Activated T-cell treated with anti-CD3 and anti-CD28 coated beads, Interleukin-2, amount 50 U/mL, for 24 hours (primary cell): ENCODE results near the gene MAP2K7.
"Not testable (repeated sequence)": the region's sequence is repeated elsewhere in the genome, so short reads cannot be mapped to it uniquely, and the experiment has no call there.

ENCODE experiments used
- DNase-seq: peaks from one replicate; pipeline ENCODE4 v3.0.0-alpha.2; 2020
- H3K27ac Mint-ChIP-seq: 2 replicates; pipeline ENCODE4 v1.8.0; 2020; ENCODE audit warnings: mild to moderate bottlenecking, mixed read lengths
- H3K27me3 Mint-ChIP-seq: 2 replicates; pipeline ENCODE4 v1.8.0; 2020; ENCODE audit warnings: mixed read lengths
- H3K36me3 Mint-ChIP-seq: 2 replicates; pipeline ENCODE4 v1.8.0; 2020; ENCODE audit warnings: low read depth, mixed read lengths
- H3K4me1 Mint-ChIP-seq: 2 replicates; pipeline ENCODE4 v1.8.0; 2020; ENCODE audit warnings: low read depth, mixed read lengths
- H3K4me3 Mint-ChIP-seq: 2 replicates; pipeline ENCODE4 v1.8.0; 2020; ENCODE audit warnings: mild to moderate bottlenecking, moderate library complexity, mixed read lengths
- H3K9me3 Mint-ChIP-seq: 2 replicates; pipeline ENCODE4 v1.8.0; 2020; ENCODE audit warnings: mixed read lengths

MAP2K7 gene

DNA sequence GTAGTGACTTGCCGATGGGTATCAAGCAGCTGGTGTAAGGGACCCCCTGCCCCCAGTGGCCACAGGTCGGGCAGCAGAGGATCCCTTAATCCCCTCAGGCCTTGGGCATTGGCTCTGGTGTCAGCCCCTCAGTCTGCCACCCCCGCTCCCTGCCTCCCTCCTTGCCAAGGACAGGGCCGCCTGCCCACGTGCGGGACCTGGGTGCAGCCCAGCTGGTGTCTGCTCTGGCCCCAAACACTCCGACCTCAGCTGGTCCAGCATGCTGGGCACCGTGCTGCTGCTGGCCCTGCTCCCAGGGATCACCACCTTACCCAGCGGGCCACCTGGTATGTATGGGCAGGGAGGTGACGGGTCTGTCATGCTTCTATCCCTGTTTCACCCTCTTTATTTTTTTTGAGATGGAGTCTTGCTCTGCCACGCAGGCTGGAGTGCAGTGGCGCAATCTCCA lies 10.9 kb downstream of the MAP2K7 start, which contains the start of gene TGFBR3L:
Gene TGFBR3L, plus strand, starts transcription at position 233 of the 448 bp plus-strand sequence.
- peaks cover 44% of the 10 kb centered on the region for H3K27me3 Mint-ChIP-seq
- H3K27ac Mint-ChIP-seq, result no peak within 1 kb of the TSS
- no peaks in the 10 kb centered on the region for H3K9me3 Mint-ChIP-seq
- peaks cover 19% of the 10 kb centered on the region for H3K4me1 Mint-ChIP-seq
- H3K36me3 Mint-ChIP-seq, result peaks cover 29% of the 10 kb centered on the region
- no peak for DNase-seq
- peak within 1 kb of the TSS; percentile 56 for H3K4me3 Mint-ChIP-seq

DNA sequence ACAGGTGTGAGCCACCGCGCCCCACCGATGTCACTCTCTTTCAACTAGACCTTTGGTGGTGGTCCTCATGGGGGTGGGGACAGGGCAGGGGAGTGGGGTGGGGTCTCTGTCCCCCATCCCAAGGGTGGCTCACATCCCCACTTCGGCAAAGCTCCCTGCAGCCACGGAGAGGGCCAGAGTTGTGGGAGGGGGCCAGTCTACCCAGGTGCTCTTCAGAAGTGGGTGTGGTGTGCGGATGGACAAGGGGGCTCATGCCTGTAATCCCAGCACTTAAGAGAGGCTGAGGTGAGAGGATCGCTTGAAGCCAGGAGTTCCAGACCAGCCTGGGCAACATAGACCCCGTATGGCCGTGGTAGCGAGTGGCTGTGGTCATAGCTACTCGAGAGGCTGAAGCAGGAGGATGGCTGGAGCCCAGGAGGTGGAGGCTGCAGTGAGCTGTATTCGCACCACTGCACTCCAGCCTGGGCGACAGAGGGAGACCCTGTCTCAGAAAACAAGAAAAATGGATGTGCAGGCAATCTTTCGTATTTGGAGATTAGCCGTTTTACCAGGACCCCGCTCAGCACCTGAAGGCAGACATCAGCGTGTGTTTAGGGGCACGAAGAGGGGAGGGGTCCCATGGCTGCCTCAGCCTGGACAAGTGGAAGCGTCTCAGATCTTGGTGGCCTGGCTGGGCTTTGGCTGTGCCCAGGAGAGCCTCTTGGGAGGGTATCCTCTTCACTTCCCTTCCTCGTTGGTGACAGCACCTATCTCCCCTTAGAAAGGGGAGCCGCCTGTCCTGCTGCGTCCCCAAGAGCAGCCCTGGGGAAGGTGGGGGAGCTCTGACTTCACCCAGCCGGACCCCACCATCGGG lies 11.8 kb downstream of the MAP2K7 start:
- no peak overlapping the region for H3K27ac Mint-ChIP-seq
- no peak for DNase-seq
- peak overlapping the region; percentile 56 for H3K4me3 Mint-ChIP-seq
- no peaks in the 10 kb centered on the region for H3K9me3 Mint-ChIP-seq
- peaks cover 24% of the 10 kb centered on the region for H3K4me1 Mint-ChIP-seq
- peaks cover 49% of the 10 kb centered on the region for H3K27me3 Mint-ChIP-seq
- peaks cover 25% of the 10 kb centered on the region for H3K36me3 Mint-ChIP-seq

DNA sequence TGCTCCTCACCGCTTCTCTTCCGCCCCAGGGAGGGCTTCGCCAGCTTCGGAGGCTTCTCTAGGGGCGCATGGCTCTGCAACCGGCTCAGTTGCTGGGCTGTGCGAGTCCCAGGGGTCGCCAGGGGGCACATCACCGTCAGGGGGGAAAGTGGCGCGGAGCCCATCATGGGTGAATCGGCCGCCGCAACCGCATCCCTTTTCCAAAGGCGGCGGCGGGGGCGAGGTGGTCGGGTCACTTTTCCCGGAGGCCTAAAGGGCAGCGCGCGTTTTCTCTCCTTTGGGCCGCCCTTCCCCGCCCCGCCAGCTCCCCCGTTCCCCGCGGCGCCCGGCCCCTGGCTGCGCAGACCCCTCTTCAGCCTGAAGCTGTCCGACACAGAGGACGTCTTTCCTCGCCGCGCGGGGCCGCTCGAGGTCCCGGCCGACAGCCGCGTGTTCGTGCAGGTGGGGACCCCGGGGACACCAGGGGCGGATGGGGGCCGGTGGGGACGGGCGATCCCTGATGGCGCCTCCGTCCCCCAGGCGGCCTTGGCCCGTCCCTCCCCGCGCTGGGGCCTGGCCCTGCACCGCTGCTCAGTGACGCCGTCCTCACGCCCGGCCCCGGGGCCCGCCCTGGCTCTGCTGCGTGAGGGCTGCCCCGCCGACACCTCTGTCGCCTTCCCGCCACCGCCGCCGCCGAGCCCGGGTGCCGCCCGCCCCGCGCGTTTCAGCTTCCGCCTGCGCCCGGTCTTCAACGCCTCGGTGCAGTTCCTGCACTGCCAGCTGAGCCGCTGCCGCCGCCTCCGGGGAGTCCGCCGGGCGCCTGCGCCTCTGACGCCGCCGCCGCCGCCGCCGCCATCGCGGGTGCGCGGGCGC lies 12.7 kb downstream of the MAP2K7 start:
- DNase-seq, result peak; percentile 73
- peaks cover 49% of the 10 kb centered on the region for H3K27me3 Mint-ChIP-seq
- H3K4me3 Mint-ChIP-seq, result peak overlapping the region; percentile 71
- H3K4me1 Mint-ChIP-seq, result peaks cover 29% of the 10 kb centered on the region
- H3K27ac Mint-ChIP-seq, result no peak overlapping the region
- peaks cover 18% of the 10 kb centered on the region for H3K36me3 Mint-ChIP-seq
- H3K9me3 Mint-ChIP-seq, result no peaks in the 10 kb centered on the region

DNA sequence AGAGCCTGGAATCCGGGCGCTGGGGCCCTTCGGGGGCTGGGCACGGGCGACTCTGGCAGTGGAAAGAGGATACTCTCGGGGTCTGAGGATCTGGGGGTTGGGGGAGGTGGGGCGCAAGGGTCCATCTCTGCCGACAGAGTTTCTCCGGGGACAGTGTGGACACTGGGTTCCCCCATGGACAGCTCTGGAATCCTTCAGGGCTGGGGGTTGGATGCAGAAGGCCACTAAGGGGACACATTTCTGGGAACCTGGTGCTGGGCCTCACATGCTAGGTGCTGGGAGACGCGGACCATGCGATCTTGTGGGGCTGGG lies 13.2 kb downstream of the MAP2K7 start:
- H3K4me3 Mint-ChIP-seq, result peak overlapping the region; percentile 71
- peaks cover 15% of the 10 kb centered on the region for H3K36me3 Mint-ChIP-seq
- no peak overlapping the region for H3K27ac Mint-ChIP-seq
- peaks cover 49% of the 10 kb centered on the region for H3K27me3 Mint-ChIP-seq
- H3K9me3 Mint-ChIP-seq, result no peaks in the 10 kb centered on the region
- DNase-seq, result no peak
- H3K4me1 Mint-ChIP-seq, result peaks cover 34% of the 10 kb centered on the region

DNA sequence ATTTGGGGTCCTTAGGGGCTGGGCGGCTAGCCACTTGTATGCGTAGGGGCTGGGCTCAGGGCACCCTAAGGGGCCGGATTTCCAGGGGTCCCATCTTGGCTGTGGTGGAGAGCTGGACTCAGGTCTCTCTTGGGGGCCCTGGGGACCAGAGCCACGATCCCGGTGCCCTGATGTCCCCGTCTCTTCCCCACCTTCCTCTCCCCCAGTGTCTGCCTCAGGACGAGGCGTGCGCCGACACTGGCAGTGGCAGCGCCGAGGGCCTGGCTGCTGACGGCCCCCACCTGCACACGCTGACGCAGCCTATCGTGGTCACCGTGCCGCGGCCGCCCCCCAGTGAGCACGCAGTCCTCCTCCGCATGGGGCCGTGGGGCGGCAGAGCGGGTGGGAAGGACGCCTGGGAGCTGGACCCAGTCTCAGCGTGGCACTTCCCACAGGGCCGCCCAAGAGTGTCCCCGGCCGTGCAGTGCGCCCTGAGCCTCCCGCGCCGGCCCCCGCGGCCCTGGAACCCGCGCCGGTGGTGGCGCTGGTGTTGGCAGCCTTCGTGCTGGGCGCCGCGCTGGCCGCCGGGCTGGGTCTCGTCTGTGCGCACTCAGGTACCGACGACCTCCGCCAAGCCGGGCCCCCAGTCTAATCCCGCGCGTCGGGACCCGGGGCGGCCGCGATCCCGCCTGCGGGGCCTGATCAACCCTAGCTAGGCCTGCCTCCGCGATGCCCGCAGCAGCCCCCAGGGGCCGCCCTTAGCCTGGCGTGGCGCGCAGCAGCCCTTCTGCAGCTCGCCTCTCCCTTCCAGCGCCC lies 13.8 kb downstream of the MAP2K7 start:
- peaks cover 49% of the 10 kb centered on the region for H3K27me3 Mint-ChIP-seq
- peaks cover 17% of the 10 kb centered on the region for H3K36me3 Mint-ChIP-seq
- H3K27ac Mint-ChIP-seq, result no peak overlapping the region
- H3K4me3 Mint-ChIP-seq, result peak overlapping the region; percentile 71
- H3K4me1 Mint-ChIP-seq, result peaks cover 37% of the 10 kb centered on the region
- peak; percentile 75 for DNase-seq
- no peaks in the 10 kb centered on the region for H3K9me3 Mint-ChIP-seq

DNA sequence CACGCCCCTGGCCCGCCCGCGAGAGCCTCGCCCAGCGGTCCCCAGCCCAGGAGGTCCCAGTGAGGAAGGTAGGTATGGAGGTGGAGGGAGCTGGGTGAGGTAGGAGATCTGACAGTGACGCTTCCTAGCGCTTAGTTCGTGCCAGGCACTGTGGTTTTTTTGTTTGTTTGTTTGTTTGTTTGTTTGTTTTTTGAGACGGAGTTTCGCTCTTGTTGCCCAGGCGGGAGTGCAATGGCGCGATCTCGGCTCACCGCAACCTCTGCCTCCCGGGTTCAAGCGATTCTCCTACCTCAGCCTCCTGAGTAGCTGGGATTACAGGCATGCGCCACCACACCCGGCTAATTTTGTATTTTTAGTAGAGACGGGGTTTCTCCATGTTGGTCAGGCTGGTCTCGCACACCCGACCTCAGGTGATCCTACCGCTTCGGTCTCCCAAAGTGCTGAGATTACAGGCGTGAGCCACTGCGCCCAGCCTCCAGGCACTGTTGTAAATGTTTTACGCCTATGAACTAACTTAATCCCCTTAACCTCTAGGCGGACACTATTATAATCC lies 14.5 kb downstream of the MAP2K7 start:
- peaks cover 14% of the 10 kb centered on the region for H3K36me3 Mint-ChIP-seq
- DNase-seq, H3K27ac Mint-ChIP-seq, H3K9me3 Mint-ChIP-seq, H3K4me3 Mint-ChIP-seq: not testable (repeated sequence)
- peaks cover 37% of the 10 kb centered on the region for H3K4me1 Mint-ChIP-seq
- H3K27me3 Mint-ChIP-seq, result peaks cover 49% of the 10 kb centered on the region

DNA sequence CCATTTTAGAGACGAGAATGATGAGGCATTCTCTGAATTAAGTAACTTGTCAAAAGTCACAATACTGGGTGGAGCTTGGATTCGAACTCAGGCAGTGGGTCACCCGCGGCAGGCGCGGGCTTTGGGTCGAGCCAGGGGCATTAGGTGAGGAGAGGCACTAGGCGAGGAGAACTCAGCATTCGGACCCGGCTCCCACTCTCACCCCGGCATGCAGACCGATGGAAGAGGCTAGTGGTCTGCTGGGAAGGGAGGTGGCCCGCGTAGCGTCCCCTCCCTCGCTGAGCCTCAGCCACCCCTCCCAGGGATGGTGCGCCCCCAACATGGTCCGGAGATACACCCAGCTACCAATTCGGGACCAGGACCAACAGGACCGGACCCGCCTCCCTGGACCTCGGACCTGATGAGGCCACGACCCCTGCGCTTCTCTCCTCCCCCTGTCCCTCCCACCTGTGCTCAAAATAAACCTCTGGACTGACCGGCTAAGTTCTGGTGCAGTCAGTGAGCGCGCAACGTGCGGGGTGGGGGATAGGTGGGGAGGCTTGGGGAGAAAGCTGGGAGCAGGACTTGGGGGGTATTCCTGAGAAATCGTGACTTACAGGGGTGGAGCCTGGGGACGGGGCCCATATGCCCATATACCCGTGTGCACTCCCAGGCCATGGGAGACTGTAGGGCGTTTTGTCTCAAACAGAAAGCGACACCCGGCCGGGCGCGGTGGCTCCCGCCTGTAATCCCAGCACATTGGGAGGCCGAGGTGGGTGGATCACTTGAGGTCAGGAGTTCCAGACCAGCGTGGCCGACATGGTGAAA lies 15.1 kb downstream of the MAP2K7 start:
- Mint-ChIP-seq H3K27ac (no peak overlapping the region), H3K4me3 (peak overlapping the region; percentile 77), H3K36me3 (peaks cover 14% of the 10 kb centered on the region), H3K9me3 (no peaks in the 10 kb centered on the region), H3K4me1 (peaks cover 37% of the 10 kb centered on the region), H3K27me3 (peaks cover 49% of the 10 kb centered on the region)
- no peak for DNase-seq

DNA sequence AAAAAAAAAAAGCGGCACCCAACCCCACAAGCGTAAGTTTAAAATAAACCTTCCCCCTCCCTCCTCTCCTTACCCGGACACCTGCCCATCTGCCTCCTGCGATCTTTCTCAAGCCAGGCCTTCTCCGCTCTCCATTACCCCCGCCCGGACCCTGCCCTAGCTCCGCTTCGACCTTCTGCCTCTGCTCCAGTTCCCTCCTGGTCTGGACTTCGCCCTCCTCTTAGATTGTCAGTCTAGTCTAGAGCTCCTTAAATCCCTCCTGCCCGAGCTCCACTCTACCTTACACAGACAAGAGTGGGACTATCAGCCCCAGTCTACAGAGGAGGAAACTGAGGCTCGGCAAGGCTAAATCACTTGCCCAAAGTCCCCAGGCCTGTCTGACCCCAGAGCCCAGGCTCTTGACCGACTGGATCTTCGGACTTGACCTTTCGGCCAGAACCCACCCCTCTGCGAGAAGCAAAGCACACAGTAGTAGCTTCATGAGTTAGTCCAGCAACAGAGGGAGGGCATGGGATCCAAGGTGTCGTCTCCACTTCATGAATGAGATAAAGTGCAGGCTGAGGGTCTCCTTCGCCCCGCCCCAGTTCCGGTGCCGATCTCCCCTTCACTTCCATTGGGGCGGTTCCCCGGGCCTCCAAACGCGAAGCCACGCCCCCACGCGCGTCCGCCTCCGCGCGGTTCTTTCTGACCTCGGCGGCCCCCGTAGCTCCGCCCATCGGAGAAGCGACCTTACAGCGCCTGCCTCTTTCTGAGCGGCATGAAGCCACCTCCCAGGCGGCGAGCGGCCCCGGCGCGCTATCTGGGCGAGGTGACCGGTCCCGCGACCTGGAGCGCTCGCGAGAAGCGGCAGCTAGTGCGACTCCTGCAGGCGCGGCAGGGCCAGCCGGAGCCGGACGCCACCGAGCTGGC lies 16.2 kb downstream of the MAP2K7 start, which contains the start of gene SNAPC2:
Gene SNAPC2, plus strand, starts transcription at position 729 of the 909 bp plus-strand sequence. Its CDS starts 29 bp downstream, at position 758.
- Mint-ChIP-seq H3K4me1 (peaks cover 38% of the 10 kb centered on the region), H3K4me3 (peak within 1 kb of the TSS; percentile 79), H3K36me3 (peaks cover 14% of the 10 kb centered on the region), H3K27me3 (peaks cover 42% of the 10 kb centered on the region), H3K9me3 (no peaks in the 10 kb centered on the region), H3K27ac (peak within 1 kb of the TSS; percentile 92)
- DNase-seq, result peak; percentile 98

DNA sequence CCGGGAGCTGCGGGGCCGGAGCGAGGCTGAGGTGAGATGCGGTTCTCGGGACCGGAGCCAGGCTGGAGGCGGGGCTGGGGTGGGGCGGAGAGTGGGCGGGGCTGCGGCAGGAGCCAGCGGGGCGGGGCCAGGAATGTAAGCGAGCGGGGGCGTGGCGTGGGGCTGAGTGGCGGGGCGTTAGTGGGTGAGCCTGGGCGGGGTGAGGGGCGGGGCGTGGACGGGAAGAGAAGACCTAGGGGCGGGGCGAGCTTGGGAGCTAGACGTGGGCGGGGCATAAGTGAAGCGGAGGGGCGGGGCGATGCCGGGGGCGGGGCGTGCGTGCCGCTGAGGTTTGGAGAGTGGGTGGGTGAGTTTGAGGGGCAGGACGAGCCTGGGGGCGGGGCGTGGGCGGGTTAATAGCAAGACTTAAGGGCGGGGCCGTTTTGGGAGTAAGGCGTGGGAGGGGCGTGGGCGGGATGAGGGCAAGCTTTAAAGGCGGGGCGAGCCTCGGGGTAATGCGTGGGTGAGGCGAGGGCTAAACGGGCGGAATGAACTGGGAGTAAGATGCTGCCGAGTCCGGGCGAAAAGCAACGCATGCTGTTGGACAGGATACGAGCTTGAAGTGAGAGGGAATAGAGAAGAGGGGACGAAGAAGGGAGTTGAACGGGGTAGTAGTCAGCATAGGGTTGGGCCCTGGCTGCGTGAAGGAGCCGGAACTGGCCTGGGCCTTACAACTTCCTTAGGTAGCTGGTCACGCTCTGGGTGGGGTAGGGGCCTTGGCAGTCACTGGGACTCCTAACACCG lies 17.0 kb downstream of the MAP2K7 start:
- Mint-ChIP-seq H3K4me3 (peak overlapping the region; percentile 79), H3K27ac (peak overlapping the region; percentile 92), H3K4me1 (peaks cover 36% of the 10 kb centered on the region), H3K27me3 (peaks cover 34% of the 10 kb centered on the region), H3K9me3 (no peaks in the 10 kb centered on the region), H3K36me3 (peaks cover 14% of the 10 kb centered on the region)
- peak; percentile 98 for DNase-seq

DNA sequence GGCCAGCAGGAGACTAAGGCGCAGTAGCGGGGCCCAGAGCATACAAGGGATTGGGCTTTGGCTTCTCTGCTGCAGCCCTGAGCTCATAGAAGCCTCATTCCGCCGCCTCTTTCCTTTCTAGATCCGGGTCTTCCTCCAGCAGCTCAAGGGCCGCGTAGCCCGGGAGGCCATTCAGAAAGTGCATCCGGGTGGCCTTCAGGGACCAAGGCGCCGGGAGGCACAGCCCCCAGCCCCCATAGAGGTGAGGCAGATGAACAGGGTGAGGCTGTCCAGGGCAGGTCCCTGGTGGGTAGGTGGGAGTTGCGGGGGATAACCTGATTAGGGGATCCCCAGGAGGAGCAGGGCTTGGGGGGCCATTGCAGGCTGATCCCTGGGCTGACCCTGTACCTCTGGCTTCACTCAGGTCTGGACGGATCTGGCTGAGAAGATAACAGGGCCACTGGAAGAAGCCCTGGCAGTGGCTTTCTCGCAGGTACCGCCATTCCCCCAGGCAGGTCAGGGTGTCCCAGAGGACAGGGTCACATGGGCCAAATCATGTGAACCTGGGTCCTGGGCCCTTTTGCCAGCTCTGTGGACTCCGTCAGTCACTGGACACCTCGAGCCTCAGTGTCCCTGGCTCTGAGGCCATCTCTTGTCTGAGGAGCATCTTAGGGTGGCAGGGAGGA lies 17.8 kb downstream of the MAP2K7 start:
- Mint-ChIP-seq H3K4me1 (peaks cover 36% of the 10 kb centered on the region), H3K4me3 (peak overlapping the region; percentile 79), H3K9me3 (no peaks in the 10 kb centered on the region), H3K27me3 (peaks cover 30% of the 10 kb centered on the region), H3K27ac (peak overlapping the region; percentile 92), H3K36me3 (peaks cover 16% of the 10 kb centered on the region)
- DNase-seq, result no peak

DNA sequence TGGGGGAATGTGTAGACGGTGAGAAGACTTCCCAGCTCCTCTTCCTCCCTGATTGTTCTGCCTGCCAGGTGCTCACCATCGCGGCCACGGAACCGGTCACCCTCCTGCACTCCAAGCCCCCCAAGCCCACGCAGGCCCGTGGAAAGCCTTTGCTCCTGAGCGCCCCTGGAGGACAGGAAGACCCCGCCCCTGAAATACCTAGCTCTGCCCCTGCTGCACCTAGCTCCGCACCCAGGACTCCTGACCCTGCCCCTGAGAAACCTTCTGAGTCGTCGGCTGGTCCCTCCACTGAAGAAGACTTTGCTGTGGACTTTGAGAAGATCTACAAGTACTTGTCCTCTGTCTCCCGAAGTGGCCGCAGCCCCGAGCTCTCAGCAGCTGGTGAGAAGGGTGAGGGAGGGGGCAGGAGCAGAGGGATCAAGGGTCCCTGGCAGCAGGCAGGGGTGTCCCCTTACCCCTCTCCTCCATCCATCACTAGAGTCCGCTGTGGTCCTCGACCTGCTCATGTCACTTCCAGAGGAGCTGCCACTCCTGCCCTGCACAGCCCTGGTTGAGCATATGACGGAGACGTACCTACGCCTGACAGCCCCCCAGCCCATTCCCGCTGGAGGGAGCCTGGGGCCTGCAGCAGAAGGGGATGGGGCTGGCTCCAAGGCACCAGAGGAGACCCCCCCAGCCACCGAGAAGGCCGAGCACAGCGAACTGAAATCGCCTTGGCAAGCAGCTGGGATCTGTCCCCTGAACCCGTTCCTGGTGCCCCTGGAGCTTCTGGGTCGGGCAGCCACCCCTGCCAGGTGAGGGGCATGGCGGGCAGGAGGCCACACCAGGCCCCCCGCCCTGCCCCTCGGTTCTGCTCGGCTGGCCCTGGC lies 18.5 kb downstream of the MAP2K7 start:
- Mint-ChIP-seq H3K9me3 (no peaks in the 10 kb centered on the region), H3K27me3 (peaks cover 26% of the 10 kb centered on the region), H3K4me1 (peaks cover 35% of the 10 kb centered on the region), H3K27ac (no peak overlapping the region), H3K36me3 (peaks cover 19% of the 10 kb centered on the region), H3K4me3 (no peak overlapping the region)
- DNase-seq, result no peak
